Duodenal mucosa (tissue), 2 donors: Measurements from ENCODE around the gene LMO1.
A peak's percentile ranks its signal among the peaks of the same experiment; 100 is the strongest.

ENCODE experiments used
- H3K27ac ChIP-seq: one replicate; pipeline ENCODE4 v1.7.0; 2013; ENCODE audit warnings: low read depth, low read length
- H3K27me3 ChIP-seq, 2 donors: one replicate each; pipeline ENCODE4 v1.7.0; 2013; ENCODE audit warnings: low read length in 2 of 2, control low read depth in 1 of 2; ENCODE audit not compliant: insufficient read depth in 2 of 2, control insufficient read depth in 1 of 2
- H3K36me3 ChIP-seq, 2 donors: one replicate each; pipeline ENCODE4 v1.7.0; 2013; ENCODE audit warnings: low read length in 2 of 2, control low read depth in 1 of 2; ENCODE audit not compliant: insufficient read depth in 2 of 2, control insufficient read depth in 1 of 2
- H3K4me1 ChIP-seq, 2 donors: one replicate each; pipeline ENCODE4 v1.7.0; 2013; ENCODE audit warnings: low read length in 2 of 2, control low read depth in 1 of 2; ENCODE audit not compliant: insufficient read depth in 2 of 2, control insufficient read depth in 1 of 2
- H3K4me3 ChIP-seq, 2 donors: one replicate each; pipeline ENCODE4 v1.7.0; 2013; ENCODE audit warnings: low read length in 2 of 2, low read depth in 1 of 2
- H3K9ac ChIP-seq, 2 donors: one replicate each; pipeline ENCODE4 v1.7.0; 2013; ENCODE audit warnings: low read length in 2 of 2, low read depth in 1 of 2
- H3K9me3 ChIP-seq, 2 donors: one replicate each; pipeline ENCODE4 v1.7.0; 2013; ENCODE audit warnings: low read length in 2 of 2, control low read depth in 1 of 2; ENCODE audit not compliant: control insufficient read depth in 1 of 2

LMO1 gene

DNA sequence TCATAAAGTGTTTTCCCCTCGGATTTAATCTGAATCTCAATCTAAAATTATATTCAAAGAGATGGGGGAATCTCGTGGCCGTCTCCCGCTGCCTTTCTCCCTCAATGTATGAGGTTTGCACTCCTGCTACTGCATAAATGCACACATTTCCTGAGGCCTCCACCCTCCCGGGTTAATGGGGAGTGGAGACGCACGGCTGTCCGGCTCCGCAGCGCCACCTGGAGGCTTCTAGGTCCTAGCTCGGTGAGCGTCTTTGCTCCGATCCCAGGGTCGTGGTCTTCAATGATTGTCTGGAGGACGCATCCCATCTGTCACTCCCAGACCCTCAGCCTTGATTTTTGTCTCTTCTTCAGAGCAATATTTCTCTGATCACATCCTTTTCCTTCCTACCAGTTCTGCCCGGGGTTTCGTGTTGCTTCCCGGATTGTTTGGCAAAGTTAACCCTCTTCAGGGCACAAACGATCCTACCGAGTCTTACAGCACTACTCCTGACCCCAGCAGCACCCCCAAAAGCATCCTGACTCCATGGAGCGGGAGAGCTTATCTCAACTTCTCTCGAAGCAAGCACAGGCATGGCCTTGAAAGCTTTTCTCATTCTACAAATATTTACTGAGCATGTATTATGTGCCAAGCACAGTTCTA, at the start of gene LMO1:
Gene LMO1, minus strand, starts transcription at position 110 of the 642 bp plus-strand sequence. CDS start 516 bp downstream, outside the sequence.
- Histone ChIP-seq H3K9me3 (no peaks in the 10 kb centered on the region), H3K27me3 (peaks cover 63 to 64% of the 10 kb centered on the region in 2 donors), H3K27ac (no peak within 1 kb of the TSS), H3K9ac (no peak within 1 kb of the TSS), H3K4me3 (peak within 1 kb of the TSS; percentile 34 to 41), H3K4me1 (peaks cover 6 to 9% of the 10 kb centered on the region in 2 donors), H3K36me3 (no peaks in the 10 kb centered on the region)

DNA sequence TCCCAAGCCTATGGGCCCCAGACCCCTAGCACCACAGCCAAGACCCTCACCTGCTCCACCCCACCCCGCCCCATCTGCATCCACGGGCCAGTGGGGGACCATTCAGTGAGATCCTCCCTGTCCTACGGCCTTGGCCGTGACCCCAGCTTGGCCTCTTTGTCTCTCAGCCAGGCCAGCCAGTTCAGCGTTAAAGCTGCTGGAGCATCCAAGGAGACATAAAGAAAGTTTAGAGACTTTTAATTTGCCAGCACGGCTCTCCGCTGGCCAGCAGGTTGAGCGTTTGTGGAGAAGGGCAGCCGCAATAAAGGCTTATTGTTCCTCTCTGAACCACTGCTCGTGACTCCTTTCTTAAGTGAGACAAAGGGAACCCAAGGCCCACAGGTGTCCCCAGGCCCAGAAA, 49.3 kb upstream of the LMO1 start:
- Histone ChIP-seq H3K27me3 (no peaks in the 10 kb centered on the region), H3K9me3 (no peaks in the 10 kb centered on the region), H3K36me3 (no peaks in the 10 kb centered on the region)

DNA sequence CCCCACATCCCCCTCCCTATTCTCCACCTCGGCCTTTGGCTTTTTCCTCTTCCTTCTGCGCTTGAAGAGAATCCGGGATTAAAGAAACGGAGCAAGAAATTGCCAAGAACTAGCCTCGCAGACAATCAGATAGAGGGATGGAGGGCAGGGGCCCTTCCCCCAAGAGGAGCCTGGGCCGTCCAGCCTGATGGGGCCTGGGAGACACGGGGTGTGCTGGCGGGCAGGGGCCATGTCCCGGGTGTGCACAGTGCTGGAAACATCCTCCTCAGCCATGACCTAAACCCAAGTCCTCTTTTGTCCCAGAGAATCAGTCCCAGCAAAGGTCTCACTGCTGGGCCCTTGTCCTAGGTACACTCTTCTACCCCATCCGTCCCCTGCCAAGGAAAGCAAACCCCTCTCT, 47.7 kb upstream of the LMO1 start:
- H3K27me3 ChIP-seq: no peaks in the 10 kb centered on the region
- H3K27ac ChIP-seq: no peak overlapping the region
- H3K4me3 ChIP-seq: no peak overlapping the region
- no peak overlapping the region for H3K9ac ChIP-seq
- no peaks in the 10 kb centered on the region for H3K36me3 ChIP-seq
- no peaks in the 10 kb centered on the region for H3K4me1 ChIP-seq
- H3K9me3 ChIP-seq: no peaks in the 10 kb centered on the region

More for the DNA sequence above, 49.3 kb upstream of the LMO1 start:
- no peaks in the 10 kb centered on the region for H3K4me1 ChIP-seq
- H3K9ac ChIP-seq: no peak overlapping the region
- H3K4me3 ChIP-seq: no peak overlapping the region
- H3K27ac ChIP-seq: no peak overlapping the region

DNA sequence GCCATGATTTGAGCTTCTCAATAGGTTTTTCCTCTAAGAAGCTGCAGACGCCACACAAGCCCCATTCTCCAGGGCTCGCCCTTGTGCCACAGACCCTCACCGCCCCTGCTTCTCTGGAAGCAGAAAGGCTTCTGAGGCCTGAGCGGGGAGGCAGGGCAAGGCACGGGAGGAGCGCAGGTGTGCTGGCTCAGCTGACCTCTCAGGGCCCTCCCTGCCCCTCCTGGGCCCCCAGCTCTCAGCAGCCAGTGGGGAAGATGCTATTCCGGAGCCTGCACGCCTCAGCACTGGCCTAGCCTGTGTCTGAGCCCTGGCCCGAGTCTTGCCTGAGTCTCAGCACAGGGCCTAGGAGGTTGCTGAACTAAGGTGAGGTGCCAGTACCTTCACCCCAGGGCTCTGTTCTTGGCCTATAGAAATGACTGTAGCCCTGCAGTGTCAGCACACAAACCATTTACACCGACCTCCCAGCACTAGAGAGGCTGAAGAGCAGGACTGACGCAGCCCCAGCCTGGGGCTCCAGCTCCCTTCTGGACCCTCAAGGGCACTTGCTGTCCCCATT, 47.1 kb upstream of the LMO1 start:
- Histone ChIP-seq H3K9me3 (no peaks in the 10 kb centered on the region), H3K27ac (no peak overlapping the region), H3K9ac (no peak overlapping the region), H3K27me3 (no peaks in the 10 kb centered on the region), H3K4me1 (no peaks in the 10 kb centered on the region), H3K36me3 (no peaks in the 10 kb centered on the region), H3K4me3 (no peak overlapping the region)

DNA sequence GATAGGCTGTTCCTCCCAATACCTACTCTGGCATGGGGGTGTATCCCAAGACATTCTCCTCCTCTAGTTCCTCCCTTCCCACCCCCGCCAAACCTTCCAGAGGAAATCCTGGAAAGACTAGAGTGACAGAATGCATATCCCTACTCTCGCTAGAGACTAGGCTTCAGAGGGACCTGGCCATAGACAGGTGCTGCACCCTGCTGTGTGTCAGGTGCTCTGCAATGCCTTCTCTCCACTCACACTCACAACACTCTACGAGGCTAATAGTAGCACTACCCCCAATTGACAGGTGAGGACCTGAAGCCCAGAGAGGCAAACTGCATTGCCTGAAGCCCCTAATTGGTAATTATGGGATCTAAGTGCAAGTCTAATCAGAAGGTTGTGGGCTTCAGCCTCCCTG, 46.2 kb upstream of the LMO1 start:
- H3K27me3 ChIP-seq: no peaks in the 10 kb centered on the region
- no peak overlapping the region for H3K4me3 ChIP-seq
- no peaks in the 10 kb centered on the region for H3K9me3 ChIP-seq
- H3K4me1 ChIP-seq: no peaks in the 10 kb centered on the region
- no peaks in the 10 kb centered on the region for H3K36me3 ChIP-seq
- no peak overlapping the region for H3K9ac ChIP-seq
- no peak overlapping the region for H3K27ac ChIP-seq

DNA sequence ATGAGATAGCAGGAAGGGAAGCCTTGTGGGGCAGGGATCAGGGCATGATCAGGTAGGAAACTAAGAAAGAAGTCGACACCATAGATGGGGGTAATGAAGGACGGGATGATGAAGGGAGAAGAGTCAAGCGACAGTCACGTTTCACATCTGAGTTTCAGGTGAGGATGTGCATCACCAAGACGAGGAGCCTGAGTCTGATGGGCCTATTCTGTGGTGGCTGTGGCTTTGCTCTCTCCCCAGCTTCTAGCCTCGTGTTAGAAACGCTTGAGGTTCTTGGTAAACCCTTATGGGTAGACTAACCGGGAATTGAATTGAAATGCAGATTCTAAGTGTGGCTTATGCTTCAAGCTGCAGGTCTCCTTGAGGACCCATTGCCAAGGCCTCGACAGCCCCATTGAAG, 45.6 kb upstream of the LMO1 start:
- no peak overlapping the region for H3K9ac ChIP-seq
- no peaks in the 10 kb centered on the region for H3K4me1 ChIP-seq
- no peaks in the 10 kb centered on the region for H3K27me3 ChIP-seq
- H3K36me3 ChIP-seq: no peaks in the 10 kb centered on the region
- H3K9me3 ChIP-seq: no peaks in the 10 kb centered on the region
- no peak overlapping the region for H3K4me3 ChIP-seq
- no peak overlapping the region for H3K27ac ChIP-seq

DNA sequence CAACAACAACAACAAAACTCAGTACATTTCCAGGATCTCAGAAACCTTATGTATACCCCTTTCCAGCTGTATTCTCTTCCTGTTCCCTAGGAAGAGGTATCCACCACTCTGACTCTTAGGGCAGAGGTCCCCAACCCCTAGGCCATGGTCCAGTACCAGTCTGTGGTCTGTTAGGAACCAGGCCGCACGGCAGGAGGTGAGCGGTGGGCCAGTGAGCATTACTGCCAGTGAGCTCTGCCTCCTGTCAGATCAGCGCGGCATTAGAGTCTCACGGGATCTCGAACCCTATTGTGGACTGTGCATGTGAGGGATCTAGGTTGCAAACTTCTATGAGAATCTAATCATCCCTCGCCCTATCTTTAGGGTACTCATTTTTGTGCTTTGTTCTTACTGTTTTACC, 43.9 kb upstream of the LMO1 start:
- H3K9me3 ChIP-seq: no peaks in the 10 kb centered on the region
- H3K27ac ChIP-seq: no peak overlapping the region
- no peaks in the 10 kb centered on the region for H3K27me3 ChIP-seq
- H3K4me3 ChIP-seq: no peak overlapping the region
- no peak overlapping the region for H3K9ac ChIP-seq
- H3K4me1 ChIP-seq: no peaks in the 10 kb centered on the region
- H3K36me3 ChIP-seq: no peaks in the 10 kb centered on the region

DNA sequence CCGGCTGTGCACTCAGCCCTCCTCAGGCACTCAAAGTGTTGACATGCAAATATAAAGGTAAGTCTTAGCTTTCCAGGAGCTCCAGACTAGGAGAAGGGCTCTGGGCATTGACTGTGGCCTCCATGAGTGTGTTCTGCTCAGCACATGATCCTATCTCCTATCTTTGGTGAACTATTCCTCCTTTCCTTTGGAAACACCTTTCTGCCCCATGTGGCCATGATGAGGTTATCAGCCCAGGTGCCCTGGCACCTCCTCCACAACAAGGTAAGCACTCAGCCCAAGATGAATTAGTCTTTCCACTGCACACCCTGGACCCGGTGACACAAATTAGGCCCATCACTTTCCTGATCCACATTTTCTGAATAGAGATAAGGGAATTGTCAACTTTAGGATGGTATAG, 37.9 kb upstream of the LMO1 start:
- H3K9ac ChIP-seq: no peak overlapping the region
- H3K27me3 ChIP-seq: no peaks in the 10 kb centered on the region
- no peak overlapping the region for H3K4me3 ChIP-seq
- H3K4me1 ChIP-seq: no peaks in the 10 kb centered on the region
- H3K36me3 ChIP-seq: no peaks in the 10 kb centered on the region
- no peak overlapping the region for H3K27ac ChIP-seq
- no peaks in the 10 kb centered on the region for H3K9me3 ChIP-seq

DNA sequence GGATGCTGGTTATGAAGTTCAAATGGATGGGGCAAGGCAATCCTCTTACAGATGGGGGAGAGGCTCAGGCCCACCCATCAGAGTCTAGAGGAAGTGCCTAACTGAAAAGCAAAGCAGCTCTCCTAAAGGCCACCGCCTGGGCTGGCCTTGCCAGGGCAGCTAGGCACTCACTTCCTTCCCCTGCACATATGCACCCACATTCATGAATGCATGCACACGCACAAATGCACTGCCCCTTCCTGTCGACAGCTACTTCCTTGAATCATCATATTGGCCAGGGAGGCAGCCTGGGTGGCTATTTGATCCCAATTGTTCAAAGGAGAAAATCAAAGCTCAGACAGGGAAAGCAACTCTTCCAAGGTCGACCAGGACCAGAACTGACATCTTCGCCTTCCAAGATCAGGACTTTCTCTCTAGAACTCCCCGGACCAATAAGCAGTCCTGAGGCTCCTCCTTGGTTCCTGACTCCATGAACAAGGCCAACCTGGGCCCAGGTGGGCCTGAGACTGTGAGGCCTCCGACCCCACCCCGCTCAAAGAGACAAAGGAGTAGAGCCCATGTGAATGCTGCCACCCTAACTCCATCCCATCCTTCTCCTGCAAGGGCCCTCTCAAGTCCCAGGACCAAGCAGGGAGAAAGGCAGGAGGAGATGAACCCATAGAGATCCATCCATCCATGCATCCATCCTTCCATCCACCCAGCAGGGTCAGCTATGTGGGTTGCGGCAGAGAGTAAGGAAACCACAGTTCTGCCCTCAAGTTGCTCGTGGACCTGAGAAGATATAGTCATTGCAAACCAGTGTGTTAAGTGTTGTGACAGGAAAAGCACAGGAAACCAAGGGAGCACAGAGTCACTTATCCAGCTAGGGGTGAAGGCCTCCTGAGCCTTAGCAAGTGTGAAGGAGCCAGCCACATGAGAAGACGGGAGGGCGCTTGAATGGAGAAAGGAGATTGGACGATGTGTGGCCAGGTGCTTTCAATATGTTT, 35.4 kb upstream of the LMO1 start:
- no peak overlapping the region for H3K27ac ChIP-seq
- no peak overlapping the region for H3K4me3 ChIP-seq
- H3K9me3 ChIP-seq: no peaks in the 10 kb centered on the region
- H3K27me3 ChIP-seq: no peaks in the 10 kb centered on the region
- H3K4me1 ChIP-seq: no peaks in the 10 kb centered on the region
- H3K9ac ChIP-seq: no peak overlapping the region
- H3K36me3 ChIP-seq: no peaks in the 10 kb centered on the region

DNA sequence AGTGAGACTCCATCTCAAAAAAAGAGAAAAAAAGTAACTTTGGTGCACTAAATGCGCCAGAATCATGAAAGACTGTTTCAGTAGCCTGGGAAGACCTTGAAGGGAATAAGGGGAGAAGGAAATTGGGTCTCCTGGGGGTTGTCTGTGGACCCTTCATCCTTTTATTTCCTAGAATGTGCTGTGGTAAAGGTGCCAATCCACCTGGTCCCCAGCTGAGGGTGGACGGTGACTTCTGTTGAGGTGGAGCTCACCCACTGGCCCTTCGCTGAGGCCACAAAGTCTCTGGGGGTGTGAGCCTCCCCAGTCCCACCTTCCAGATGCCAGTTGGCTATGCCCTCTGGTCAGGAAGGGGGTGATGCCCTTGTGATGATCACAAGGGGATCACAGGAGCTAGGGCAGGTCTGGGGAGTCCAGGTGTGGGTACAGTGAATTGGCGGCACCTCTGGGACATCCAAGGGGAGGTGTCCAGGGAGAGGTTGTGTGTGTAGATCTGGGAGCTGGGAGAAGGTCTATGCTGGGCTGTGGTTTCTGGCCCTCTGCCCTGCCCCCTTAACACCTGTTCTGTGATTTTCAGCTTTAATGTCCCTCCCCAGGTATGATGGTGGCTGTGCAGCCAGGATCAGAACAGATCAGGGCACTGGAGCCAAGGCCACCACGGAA, 34.2 kb upstream of the LMO1 start:
- no peaks in the 10 kb centered on the region for H3K27me3 ChIP-seq
- no peaks in the 10 kb centered on the region for H3K9me3 ChIP-seq
- H3K4me1 ChIP-seq: no peaks in the 10 kb centered on the region
- H3K9ac ChIP-seq: no peak overlapping the region
- H3K36me3 ChIP-seq: no peaks in the 10 kb centered on the region
- no peak overlapping the region for H3K4me3 ChIP-seq
- H3K27ac ChIP-seq: no peak overlapping the region
